ENCODE results near the gene COX20. TPM values are rescaled to one million over a fixed set of nuclear protein-coding genes. Genes with fewer than 3 reads are reported as not detected.

COX20 gene
- total RNA-seq, 1 experiment from 2014 or later: 33.1 TPM

- no peaks in the 10 kb centered on the region for H3K9me3 Mint-ChIP-seq
- peak overlapping the region; percentile 33 for H3K27ac Mint-ChIP-seq
- peaks cover 48% of the 10 kb centered on the region for H3K4me1 Mint-ChIP-seq
- POLR2A ChIA-PET: no interaction called here
- DNase-seq (ENCODE audit: low spot score): no peak
- H3K27me3 Mint-ChIP-seq (ENCODE audit: low read depth): no peaks in the 10 kb centered on the region
- peaks cover 13% of the 10 kb centered on the region for H3K36me3 Mint-ChIP-seq
- CTCF ChIA-PET: interaction anchor here (2.0 kb wide), 1 partner anchor 205 kb away, joined by 8 read pairs; no protein-coding TSS in a partner anchor
- TF ChIP-seq SMAD3 (CRISPR knock-in tag; IDR thresholded peaks at IDR 0.05; ENCODE audit: borderline replicate concordance) (no peak), ZNF416 (CRISPR knock-in tag; IDR thresholded peaks at IDR 0.05) (no peak), ZNF232 (CRISPR knock-in tag; IDR thresholded peaks at IDR 0.05) (no peak), MAX (CRISPR knock-in tag; IDR thresholded peaks at IDR 0.05) (no peak), NR2C2 (CRISPR knock-in tag; IDR thresholded peaks at IDR 0.05) (no peak), KAT7 (CRISPR knock-in tag; IDR thresholded peaks at IDR 0.05; ENCODE audit: borderline replicate concordance) (no peak), NR3C1 (CRISPR knock-in tag; conservative IDR thresholded peaks at IDR 0.05; ENCODE audit: low read depth) (no peak), FOXP4 (CRISPR knock-in tag; IDR thresholded peaks at IDR 0.05) (no peak), RELA (CRISPR knock-in tag; IDR thresholded peaks at IDR 0.05; ENCODE audit: borderline replicate concordance) (no peak), ZBTB21 (CRISPR knock-in tag; IDR thresholded peaks at IDR 0.05; ENCODE audit: borderline replicate concordance) (no peak), MYBL2 (CRISPR knock-in tag; IDR thresholded peaks at IDR 0.05) (no peak), NFYB (CRISPR knock-in tag; conservative IDR thresholded peaks at IDR 0.05; ENCODE audit: low read depth) (no peak), ZNF671 (CRISPR knock-in tag; IDR thresholded peaks at IDR 0.05) (no peak), GRHL2 (CRISPR knock-in tag; IDR thresholded peaks at IDR 0.05; ENCODE audit: insufficient replicate concordance, severe bottlenecking) (no peak), TEAD1 (CRISPR knock-in tag; IDR thresholded peaks at IDR 0.05) (no peak), SOX15 (CRISPR knock-in tag; IDR thresholded peaks at IDR 0.05) (no peak)
- TF ChIP-seq, protein P1, sequence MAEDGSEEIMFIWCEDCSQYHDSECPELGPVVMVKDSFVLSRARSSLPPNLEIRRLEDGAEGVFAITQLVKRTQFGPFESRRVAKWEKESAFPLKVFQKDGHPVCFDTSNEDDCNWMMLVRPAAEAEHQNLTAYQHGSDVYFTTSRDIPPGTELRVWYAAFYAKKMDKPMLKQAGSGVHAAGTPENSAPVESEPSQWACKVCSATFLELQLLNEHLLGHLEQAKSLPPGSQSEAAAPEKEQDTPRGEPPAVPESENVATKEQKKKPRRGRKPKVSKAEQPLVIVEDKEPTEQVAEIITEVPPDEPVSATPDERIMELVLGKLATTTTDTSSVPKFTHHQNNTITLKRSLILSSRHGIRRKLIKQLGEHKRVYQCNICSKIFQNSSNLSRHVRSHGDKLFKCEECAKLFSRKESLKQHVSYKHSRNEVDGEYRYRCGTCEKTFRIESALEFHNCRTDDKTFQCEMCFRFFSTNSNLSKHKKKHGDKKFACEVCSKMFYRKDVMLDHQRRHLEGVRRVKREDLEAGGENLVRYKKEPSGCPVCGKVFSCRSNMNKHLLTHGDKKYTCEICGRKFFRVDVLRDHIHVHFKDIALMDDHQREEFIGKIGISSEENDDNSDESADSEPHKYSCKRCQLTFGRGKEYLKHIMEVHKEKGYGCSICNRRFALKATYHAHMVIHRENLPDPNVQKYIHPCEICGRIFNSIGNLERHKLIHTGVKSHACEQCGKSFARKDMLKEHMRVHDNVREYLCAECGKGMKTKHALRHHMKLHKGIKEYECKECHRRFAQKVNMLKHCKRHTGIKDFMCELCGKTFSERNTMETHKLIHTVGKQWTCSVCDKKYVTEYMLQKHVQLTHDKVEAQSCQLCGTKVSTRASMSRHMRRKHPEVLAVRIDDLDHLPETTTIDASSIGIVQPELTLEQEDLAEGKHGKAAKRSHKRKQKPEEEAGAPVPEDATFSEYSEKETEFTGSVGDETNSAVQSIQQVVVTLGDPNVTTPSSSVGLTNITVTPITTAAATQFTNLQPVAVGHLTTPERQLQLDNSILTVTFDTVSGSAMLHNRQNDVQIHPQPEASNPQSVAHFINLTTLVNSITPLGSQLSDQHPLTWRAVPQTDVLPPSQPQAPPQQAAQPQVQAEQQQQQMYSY (CRISPR knock-in tag; IDR thresholded peaks at IDR 0.05): no peak
- TF ChIP-seq, protein P2, sequence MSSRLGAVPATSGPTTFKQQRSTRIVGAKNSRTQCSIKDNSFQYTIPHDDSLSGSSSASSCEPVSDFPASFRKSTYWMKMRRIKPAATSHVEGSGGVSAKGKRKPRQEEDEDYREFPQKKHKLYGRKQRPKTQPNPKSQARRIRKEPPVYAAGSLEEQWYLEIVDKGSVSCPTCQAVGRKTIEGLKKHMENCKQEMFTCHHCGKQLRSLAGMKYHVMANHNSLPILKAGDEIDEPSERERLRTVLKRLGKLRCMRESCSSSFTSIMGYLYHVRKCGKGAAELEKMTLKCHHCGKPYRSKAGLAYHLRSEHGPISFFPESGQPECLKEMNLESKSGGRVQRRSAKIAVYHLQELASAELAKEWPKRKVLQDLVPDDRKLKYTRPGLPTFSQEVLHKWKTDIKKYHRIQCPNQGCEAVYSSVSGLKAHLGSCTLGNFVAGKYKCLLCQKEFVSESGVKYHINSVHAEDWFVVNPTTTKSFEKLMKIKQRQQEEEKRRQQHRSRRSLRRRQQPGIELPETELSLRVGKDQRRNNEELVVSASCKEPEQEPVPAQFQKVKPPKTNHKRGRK (CRISPR knock-in tag; IDR thresholded peaks at IDR 0.05; ENCODE audit: borderline replicate concordance): no peak
- H3K4me3 Mint-ChIP-seq: peak overlapping the region; percentile 97
- no peak for ATAC-seq
Measured at GRCh38 chr1:244837597-244838258, 2.3 kb downstream of the COX20 start.

- Mint-ChIP-seq H3K4me3 (no peak overlapping the region), H3K36me3 (peaks cover 30% of the 10 kb centered on the region), H3K27me3 (ENCODE audit: low read depth) (no peaks in the 10 kb centered on the region), H3K4me1 (peaks cover 38% of the 10 kb centered on the region), H3K9me3 (no peaks in the 10 kb centered on the region), H3K27ac (peak overlapping the region; percentile 55)
- POLR2A ChIA-PET: no interaction called here
- ATAC-seq (no peak), DNase-seq (ENCODE audit: low spot score) (no peak)
- TF ChIP-seq ZMAT4 (CRISPR knock-in tag; IDR thresholded peaks at IDR 0.05): 0 out of 2 replicates have a peak, but pooled peaks have one; percentile 6
- peak; percentile 65; the same call in 1 of the 2 replicates for TF ChIP-seq PRRX2 (CRISPR knock-in tag; IDR thresholded peaks at IDR 0.05)
- TF ChIP-seq NR2C2 (CRISPR knock-in tag; IDR thresholded peaks at IDR 0.05): no peak
- CTCF ChIA-PET: interaction anchor here (1.7 kb wide), 1 partner anchor 203 kb away, joined by 7 read pairs; no protein-coding TSS in a partner anchor
Measured at GRCh38 chr1:244839656-244840055, 4.2 kb downstream of the COX20 start.
